ENCODE measurements around the gene KLK15. TPM values are rescaled to one million over a fixed set of nuclear protein-coding genes. Genes with fewer than 3 reads are reported as not detected.

KLK15 gene
- total RNA-seq, 2 donors from 2014 or later: not detected

- no peak for DNase-seq
- Mint-ChIP-seq H3K4me3 (no peak overlapping the region), H3K27me3 (ENCODE audit: insufficient read depth) (peaks cover 70% of the 10 kb centered on the region), H3K27ac (no peak overlapping the region), H3K9me3 (no peaks in the 10 kb centered on the region), H3K4me1 (no peaks in the 10 kb centered on the region), H3K36me3 (ENCODE audit: low read depth) (no peaks in the 10 kb centered on the region)
- Histone ChIP-seq H3K9ac (ENCODE audit: extremely low read depth, low read length, poor library complexity, severe bottlenecking) (no peak overlapping the region), H3K4me1 (ENCODE audit: control insufficient read depth, insufficient read depth, low read length) (no peaks in the 10 kb centered on the region), H3K4me3 (ENCODE audit: low read length) (no peak overlapping the region), H3K36me3 (ENCODE audit: control insufficient read depth, insufficient read depth, low read length) (no peaks in the 10 kb centered on the region), H3K9me3 (ENCODE audit: control insufficient read depth, low read length) (no peaks in the 10 kb centered on the region), H3K27ac (ENCODE audit: low read depth, low read length) (no peak overlapping the region), H3K27me3 (ENCODE audit: control insufficient read depth, insufficient read depth, low read length, poor library complexity, severe bottlenecking) (peaks cover 26% of the 10 kb centered on the region)
- WGBS, 2 experiments (ENCODE audit: insufficient coverage in 1 of 2, insufficient read length in 1 of 2): 85 to 91% methylated on average over 7 to 8 of the region's 8 CpGs
- TF ChIP-seq CTCF (conservative IDR thresholded peaks at IDR 0.05): no peak
Measured at GRCh38 chr19:50832666-50833065, 708 bp downstream of the KLK15 start.

GRCh38 chr19:50831026-50831396, 2.4 kb downstream of the KLK15 start:
- Histone ChIP-seq H3K9ac (ENCODE audit: extremely low read depth, low read length, poor library complexity, severe bottlenecking) (no peak overlapping the region), H3K27ac (ENCODE audit: low read depth, low read length) (no peak overlapping the region), H3K27me3 (ENCODE audit: control insufficient read depth, insufficient read depth, low read length, poor library complexity, severe bottlenecking) (peaks cover 12% of the 10 kb centered on the region), H3K4me3 (ENCODE audit: low read length) (no peak overlapping the region), H3K4me1 (ENCODE audit: control insufficient read depth, insufficient read depth, low read length) (no peaks in the 10 kb centered on the region), H3K36me3 (ENCODE audit: control insufficient read depth, insufficient read depth, low read length) (no peaks in the 10 kb centered on the region), H3K9me3 (ENCODE audit: control insufficient read depth, low read length) (no peaks in the 10 kb centered on the region)
- Mint-ChIP-seq H3K36me3 (ENCODE audit: low read depth) (no peaks in the 10 kb centered on the region), H3K27me3 (ENCODE audit: insufficient read depth) (peaks cover 67% of the 10 kb centered on the region), H3K9me3 (no peaks in the 10 kb centered on the region), H3K4me3 (no peak overlapping the region), H3K27ac (no peak overlapping the region), H3K4me1 (no peaks in the 10 kb centered on the region)
- WGBS, 2 experiments (ENCODE audit: insufficient coverage in 1 of 2, insufficient read length in 1 of 2): 67 to 72% methylated on average over 7 of the region's 7 CpGs
- DNase-seq: no peak
- no peak for TF ChIP-seq CTCF (conservative IDR thresholded peaks at IDR 0.05)

- no peak overlapping the region for H3K27ac ChIP-seq (ENCODE audit: low read depth, low read length)
- no peaks in the 10 kb centered on the region for H3K36me3 Mint-ChIP-seq (ENCODE audit: low read depth)
- 53 to 76% methylated on average over 2 to 17 of the region's 17 CpGs for WGBS, 2 experiments (ENCODE audit: insufficient coverage in 1 of 2, insufficient read length in 1 of 2)
- no peak overlapping the region for H3K9ac ChIP-seq (ENCODE audit: extremely low read depth, low read length, poor library complexity, severe bottlenecking)
- no peaks in the 10 kb centered on the region for H3K9me3 ChIP-seq (ENCODE audit: control insufficient read depth, low read length)
- H3K27me3 Mint-ChIP-seq (ENCODE audit: insufficient read depth): peaks cover 69% of the 10 kb centered on the region
- H3K36me3 ChIP-seq (ENCODE audit: control insufficient read depth, insufficient read depth, low read length): no peaks in the 10 kb centered on the region
- no peak for DNase-seq
- peaks cover 8% of the 10 kb centered on the region for H3K27me3 ChIP-seq (ENCODE audit: control insufficient read depth, insufficient read depth, low read length, poor library complexity, severe bottlenecking)
- no peaks in the 10 kb centered on the region for H3K9me3 Mint-ChIP-seq
- no peak overlapping the region for H3K4me3 Mint-ChIP-seq
- no peak overlapping the region for H3K4me3 ChIP-seq (ENCODE audit: low read length)
- TF ChIP-seq CTCF (conservative IDR thresholded peaks at IDR 0.05): no peak
- no peaks in the 10 kb centered on the region for H3K4me1 ChIP-seq (ENCODE audit: control insufficient read depth, insufficient read depth, low read length)
- H3K27ac Mint-ChIP-seq: no peak overlapping the region
- H3K4me1 Mint-ChIP-seq: no peaks in the 10 kb centered on the region
Measured at GRCh38 chr19:50830266-50831025, 2.9 kb downstream of the KLK15 start.
